ENCODE measurements around the gene PLPP3. TPM values are rescaled to one million over a fixed set of nuclear protein-coding genes. Genes with fewer than 3 reads are reported as not detected.

Gene PLPP3
- total and polyA plus RNA-seq, 9 of the 15 experiments (the other 6 are each of a cell fraction or from before 2014, with no cell fraction given): 0.07 to 0.54 (median 0.20) TPM

DNA sequence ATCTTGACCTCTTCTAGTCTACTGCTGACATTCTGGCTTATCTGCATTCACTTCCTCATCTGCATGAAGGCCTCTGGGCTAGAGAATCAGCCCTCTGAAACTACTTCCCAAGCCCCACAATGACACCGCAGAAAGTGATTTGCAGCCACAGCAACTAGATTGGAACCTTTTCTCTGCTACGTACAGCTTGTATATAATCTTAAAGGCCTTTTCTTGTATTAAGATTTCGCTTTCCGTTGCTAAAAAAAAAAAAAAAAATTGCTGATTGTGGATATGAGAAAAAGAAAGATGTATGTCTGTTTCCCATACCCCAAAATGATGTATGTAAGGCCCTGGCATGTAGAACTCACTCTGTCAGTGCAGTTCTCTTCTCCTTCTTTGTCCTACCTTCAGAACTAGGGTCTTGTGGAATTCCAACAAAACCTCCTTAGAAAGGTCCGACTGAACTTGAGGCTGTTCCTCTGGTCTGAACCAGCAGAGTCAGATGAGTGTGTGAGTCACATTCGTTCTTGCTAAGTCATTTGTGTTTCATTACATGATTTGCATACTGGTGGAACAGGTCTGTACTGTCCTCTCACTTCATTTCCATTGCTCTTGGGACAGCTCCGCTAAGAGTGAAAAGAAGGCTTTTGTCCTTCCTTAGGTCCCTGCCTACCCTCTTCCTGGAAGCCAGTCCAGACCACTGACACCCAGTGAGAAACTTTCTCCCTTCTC lies 62.7 kb downstream of the PLPP3 start (continued):
- TF ChIP-seq ELF1 (tag; IDR thresholded peaks at IDR 0.05) (peak; percentile 79), TFAM (CRISPR knock-in tag; conservative IDR thresholded peaks at IDR 0.05) (no peak), HNRNPUL1 (IDR thresholded peaks at IDR 0.05; ENCODE audit: low read length) (no peak), CEBPB (tag; IDR thresholded peaks at IDR 0.05) (no peak), RFX1 (IDR thresholded peaks at IDR 0.05) (peak; percentile 42), ZNF444 (CRISPR knock-in tag; IDR thresholded peaks at IDR 0.05) (no peak), MAFK (IDR thresholded peaks at IDR 0.05; ENCODE audit: low read length) (peak; percentile 81), ZNF57 (CRISPR knock-in tag; IDR thresholded peaks at IDR 0.05) (no peak), JUN (IDR thresholded peaks at IDR 0.05; ENCODE audit: borderline replicate concordance, low read depth, low read length) (peak; percentile 71; the same call in 1 of the 2 replicates), JUN (CRISPR knock-in tag; IDR thresholded peaks at IDR 0.05; ENCODE audit: borderline replicate concordance) (no peak), NFE2 (IDR thresholded peaks at IDR 0.05; ENCODE audit: low read depth) (peak; percentile 97), HDAC3 (IDR thresholded peaks at IDR 0.05; ENCODE audit: borderline replicate concordance, partially characterized antibody) (peak; percentile 49), MAFG (tag; conservative IDR thresholded peaks at IDR 0.05) (peak; percentile 94), RBM34 (IDR thresholded peaks at IDR 0.05; ENCODE audit: borderline replicate concordance, insufficient read depth, low read length) (no peak), TBP (optimal IDR thresholded peaks at IDR 0.05; ENCODE audit: low read depth, low read length) (peak; percentile 20), GATAD2B (IDR thresholded peaks at IDR 0.05; ENCODE audit: borderline replicate concordance) (no peak), EP400 (IDR thresholded peaks at IDR 0.05) (peak; percentile 63), MEIS2 (IDR thresholded peaks at IDR 0.05; ENCODE audit: partially characterized antibody) (peak; percentile 57)
- TF ChIP-seq, protein P1, sequence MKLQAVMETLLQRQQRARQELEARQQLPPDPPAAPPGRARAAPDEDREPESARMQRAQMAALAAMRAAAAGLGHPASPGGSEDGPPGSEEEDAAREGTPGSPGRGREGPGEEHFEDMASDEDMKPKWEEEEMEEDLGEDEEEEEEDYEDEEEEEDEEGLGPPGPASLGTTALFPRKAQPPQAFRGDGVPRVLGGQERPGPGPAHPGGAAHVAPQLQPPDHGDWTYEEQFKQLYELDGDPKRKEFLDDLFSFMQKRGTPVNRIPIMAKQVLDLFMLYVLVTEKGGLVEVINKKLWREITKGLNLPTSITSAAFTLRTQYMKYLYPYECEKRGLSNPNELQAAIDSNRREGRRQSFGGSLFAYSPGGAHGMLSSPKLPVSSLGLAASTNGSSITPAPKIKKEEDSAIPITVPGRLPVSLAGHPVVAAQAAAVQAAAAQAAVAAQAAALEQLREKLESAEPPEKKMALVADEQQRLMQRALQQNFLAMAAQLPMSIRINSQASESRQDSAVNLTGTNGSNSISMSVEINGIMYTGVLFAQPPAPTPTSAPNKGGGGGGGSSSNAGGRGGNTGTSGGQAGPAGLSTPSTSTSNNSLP (IDR thresholded peaks at IDR 0.05; ENCODE audit: borderline replicate concordance, low read depth, low read length): 0 out of 2 replicates have a peak, but pooled peaks have one; percentile 72
- TF ChIP-seq, protein P2, sequence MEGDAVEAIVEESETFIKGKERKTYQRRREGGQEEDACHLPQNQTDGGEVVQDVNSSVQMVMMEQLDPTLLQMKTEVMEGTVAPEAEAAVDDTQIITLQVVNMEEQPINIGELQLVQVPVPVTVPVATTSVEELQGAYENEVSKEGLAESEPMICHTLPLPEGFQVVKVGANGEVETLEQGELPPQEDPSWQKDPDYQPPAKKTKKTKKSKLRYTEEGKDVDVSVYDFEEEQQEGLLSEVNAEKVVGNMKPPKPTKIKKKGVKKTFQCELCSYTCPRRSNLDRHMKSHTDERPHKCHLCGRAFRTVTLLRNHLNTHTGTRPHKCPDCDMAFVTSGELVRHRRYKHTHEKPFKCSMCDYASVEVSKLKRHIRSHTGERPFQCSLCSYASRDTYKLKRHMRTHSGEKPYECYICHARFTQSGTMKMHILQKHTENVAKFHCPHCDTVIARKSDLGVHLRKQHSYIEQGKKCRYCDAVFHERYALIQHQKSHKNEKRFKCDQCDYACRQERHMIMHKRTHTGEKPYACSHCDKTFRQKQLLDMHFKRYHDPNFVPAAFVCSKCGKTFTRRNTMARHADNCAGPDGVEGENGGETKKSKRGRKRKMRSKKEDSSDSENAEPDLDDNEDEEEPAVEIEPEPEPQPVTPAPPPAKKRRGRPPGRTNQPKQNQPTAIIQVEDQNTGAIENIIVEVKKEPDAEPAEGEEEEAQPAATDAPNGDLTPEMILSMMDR (IDR thresholded peaks at IDR 0.05 in 2 of 3, conservative IDR thresholded peaks at IDR 0.05 in 1 of 3; ENCODE audit: insufficient read depth in 2 of 3, low read depth in 1 of 3, low read length in 3 of 3): no peak
- TF ChIP-seq, protein P3, sequence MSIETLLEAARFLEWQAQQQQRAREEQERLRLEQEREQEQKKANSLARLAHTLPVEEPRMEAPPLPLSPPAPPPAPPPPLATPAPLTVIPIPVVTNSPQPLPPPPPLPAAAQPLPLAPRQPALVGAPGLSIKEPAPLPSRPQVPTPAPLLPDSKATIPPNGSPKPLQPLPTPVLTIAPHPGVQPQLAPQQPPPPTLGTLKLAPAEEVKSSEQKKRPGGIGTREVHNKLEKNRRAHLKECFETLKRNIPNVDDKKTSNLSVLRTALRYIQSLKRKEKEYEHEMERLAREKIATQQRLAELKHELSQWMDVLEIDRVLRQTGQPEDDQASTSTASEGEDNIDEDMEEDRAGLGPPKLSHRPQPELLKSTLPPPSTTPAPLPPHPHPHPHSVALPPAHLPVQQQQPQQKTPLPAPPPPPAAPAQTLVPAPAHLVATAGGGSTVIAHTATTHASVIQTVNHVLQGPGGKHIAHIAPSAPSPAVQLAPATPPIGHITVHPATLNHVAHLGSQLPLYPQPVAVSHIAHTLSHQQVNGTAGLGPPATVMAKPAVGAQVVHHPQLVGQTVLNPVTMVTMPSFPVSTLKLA (conservative IDR thresholded peaks at IDR 0.05): 0 out of 4 replicates have a peak, but pooled peaks have one; percentile 32 to 47
- TF ChIP-seq, protein P4, sequence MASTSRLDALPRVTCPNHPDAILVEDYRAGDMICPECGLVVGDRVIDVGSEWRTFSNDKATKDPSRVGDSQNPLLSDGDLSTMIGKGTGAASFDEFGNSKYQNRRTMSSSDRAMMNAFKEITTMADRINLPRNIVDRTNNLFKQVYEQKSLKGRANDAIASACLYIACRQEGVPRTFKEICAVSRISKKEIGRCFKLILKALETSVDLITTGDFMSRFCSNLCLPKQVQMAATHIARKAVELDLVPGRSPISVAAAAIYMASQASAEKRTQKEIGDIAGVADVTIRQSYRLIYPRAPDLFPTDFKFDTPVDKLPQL (IDR thresholded peaks at IDR 0.05; ENCODE audit: extremely low read depth, insufficient read length): no peak
